ENCODE results near the gene RBBP8NL. TPM values are rescaled to one million over a fixed set of nuclear protein-coding genes. Genes with fewer than 3 reads are reported as not detected.

RBBP8NL gene
- total and polyA plus RNA-seq, 9 of the 15 experiments (the other 6 are each of a cell fraction or from before 2014, with no cell fraction given), result not detected

- Histone ChIP-seq H3K9me1 (ENCODE audit: control insufficient read depth, insufficient read depth, low read length) (peaks cover 3% of the 10 kb centered on the region), H4K20me1 (replicated peaks; ENCODE audit: control insufficient read depth, insufficient read depth, low read length) (0 out of 2 replicates have a peak, but pooled peaks cover 10% of the 10 kb centered on the region), H3K27ac (ENCODE audit: extremely low read depth, low read depth, low read length) (no peak overlapping the region), H3K9me3 (replicated peaks; ENCODE audit: control insufficient read depth, insufficient read depth, low read depth, low read length) (no peaks in the 10 kb centered on the region), H3K27me3 (ENCODE audit: control insufficient read depth in 2 of 2, insufficient read depth in 2 of 2, low read length in 2 of 2) (peaks cover 6 to 48% of the 10 kb centered on the region in 2 experiments; a peak in 4 of 5 replicates), H2AFZ (ENCODE audit: low read depth, low read length) (no peak overlapping the region), H3K79me2 (ENCODE audit: control insufficient read depth, insufficient read depth, low read length) (no peaks in the 10 kb centered on the region), H3K9ac (ENCODE audit: insufficient read depth in 1 of 2, low read depth in 2 of 2, low read length in 2 of 2) (0 out of 4 replicates have a peak overlapping the region, but pooled peaks of 1 of the 2 experiments have one; percentile 10), H3K4me2 (ENCODE audit: insufficient read depth, low read length) (no peak overlapping the region), H3K36me3 (ENCODE audit: control insufficient read depth, insufficient read depth, low read length) (no peaks in the 10 kb centered on the region), H3K4me1 (replicated peaks in 1 of 2; ENCODE audit: control insufficient read depth in 2 of 2, insufficient read depth in 2 of 2, low read length in 2 of 2) (peaks cover 8 to 79% of the 10 kb centered on the region in 2 experiments; a peak in 4 of 5 replicates), H3K4me3 (no peak overlapping the region)
- DNase-seq (ENCODE audit: extremely low read depth in 1 of 4, low spot score in 3 of 4) (peak in 1 of 4 experiments; percentile 44), FAIRE-seq (no peak), ATAC-seq (no peak)
- POLR2A ChIA-PET, result no interaction called here
- in situ Hi-C loops (cut with MboI) (no loop called here), intact Hi-C loops (cut with micrococcal nuclease) (no loop called here)
- CTCF ChIA-PET (ENCODE audit: low intra/inter-chr PET ratio), result no interaction called here
- BruUV-seq (replicated peaks), result no TSS peak
- TF ChIP-seq KDM1A (IDR thresholded peaks at IDR 0.05), result 0 out of 4 replicates have a peak, but pooled peaks of 1 of the 2 experiments have one; percentile 59
- no peak for TF ChIP-seq RBFOX2 (IDR thresholded peaks at IDR 0.05; ENCODE audit: low read depth, low read length)
- no peak for TF ChIP-seq AFF4 (CRISPR knock-in tag; IDR thresholded peaks at IDR 0.05)
- TF ChIP-seq, protein P1, sequence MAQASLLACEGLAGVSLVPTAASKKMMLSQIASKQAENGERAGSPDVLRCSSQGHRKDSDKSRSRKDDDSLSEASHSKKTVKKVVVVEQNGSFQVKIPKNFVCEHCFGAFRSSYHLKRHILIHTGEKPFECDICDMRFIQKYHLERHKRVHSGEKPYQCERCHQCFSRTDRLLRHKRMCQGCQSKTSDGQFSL (CRISPR knock-in tag; IDR thresholded peaks at IDR 0.05), result 0 out of 2 replicates have a peak, but pooled peaks have one; percentile 25
- TF ChIP-seq, protein P1 (tag; IDR thresholded peaks at IDR 0.05), result no peak
- no peak for TF ChIP-seq E2F8 (IDR thresholded peaks at IDR 0.05; ENCODE audit: low read depth, partially characterized antibody)
- TF ChIP-seq, protein P2, sequence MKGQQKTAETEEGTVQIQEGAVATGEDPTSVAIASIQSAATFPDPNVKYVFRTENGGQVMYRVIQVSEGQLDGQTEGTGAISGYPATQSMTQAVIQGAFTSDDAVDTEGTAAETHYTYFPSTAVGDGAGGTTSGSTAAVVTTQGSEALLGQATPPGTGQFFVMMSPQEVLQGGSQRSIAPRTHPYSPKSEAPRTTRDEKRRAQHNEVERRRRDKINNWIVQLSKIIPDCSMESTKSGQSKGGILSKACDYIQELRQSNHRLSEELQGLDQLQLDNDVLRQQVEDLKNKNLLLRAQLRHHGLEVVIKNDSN (CRISPR knock-in tag; IDR thresholded peaks at IDR 0.05), result no peak
- peak; percentile 47 for TF ChIP-seq MAX (CRISPR knock-in tag; IDR thresholded peaks at IDR 0.05)
- peak; percentile 79 for TF ChIP-seq ZNF263 (CRISPR knock-in tag; IDR thresholded peaks at IDR 0.05; ENCODE audit: borderline replicate concordance)
- WGBS (ENCODE audit: insufficient coverage, low coverage, missing lambda C conversion rate), result 44% methylated on average over 19 of the region's 24 CpGs
Observed at GRCh38 chr20:62420846-62421715, 6.3 kb downstream of the RBBP8NL start.

Data from K562 (cell line).